HG03575 (cell line): Measurements from ENCODE around the gene DGKB.
"Not testable (repeated sequence)": the region's sequence is repeated elsewhere in the genome, so short reads cannot be mapped to it uniquely, and the experiment has no call there.

Experiments
- ATAC-seq: cut with Tn5 transposase; IDR thresholded peaks from one replicate; pipeline ENCODE4 v1.9.1; 2021; ENCODE audit not compliant: unreplicated experiment, insufficient number of reproducible peaks, low FRiP score; ENCODE audit errors: extremely low read depth

Gene DGKB

DNA sequence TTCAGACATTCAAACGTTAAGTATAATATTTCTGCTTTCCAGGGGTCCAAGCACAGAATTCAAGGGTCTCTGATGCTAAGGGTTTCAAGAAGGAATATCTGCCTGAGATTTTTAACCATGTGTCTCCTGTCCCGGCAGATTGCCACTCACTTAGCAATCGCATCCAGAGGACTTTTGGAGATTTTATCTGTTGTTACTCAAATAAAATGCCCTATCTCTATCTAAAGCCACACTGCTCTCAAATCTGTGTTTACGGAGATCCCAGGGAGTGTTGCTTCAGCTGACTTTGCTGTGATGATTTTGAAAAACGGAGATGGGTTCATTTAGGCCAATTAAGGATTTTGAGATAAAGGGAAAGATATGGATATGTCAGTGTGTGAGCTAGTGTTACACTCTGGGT, 359.9 kb downstream of the DGKB start:
- no peak for ATAC-seq

GRCh38 chr7:14521183-14521582, 381.4 kb downstream of the DGKB start:
- ATAC-seq = no peak

DNA sequence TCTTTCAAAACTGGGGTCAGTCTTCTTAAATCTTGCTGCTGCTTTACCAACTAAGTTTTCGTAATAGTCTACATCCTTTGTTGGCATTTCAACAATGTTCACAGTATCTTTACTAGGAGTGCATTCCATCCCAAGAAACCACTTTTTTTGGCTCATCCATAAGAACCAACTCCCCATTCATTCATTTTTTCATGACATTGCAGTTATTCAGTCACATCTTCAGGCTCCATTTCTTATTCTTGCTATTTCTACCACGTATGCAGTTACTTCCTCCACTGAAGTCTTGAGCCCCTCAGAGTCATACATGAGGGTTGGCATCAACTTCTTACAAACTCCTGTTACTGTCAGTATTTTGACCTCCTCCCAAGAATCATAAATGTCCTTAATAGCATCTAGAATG, 392.3 kb downstream of the DGKB start:
- ATAC-seq = no peak

- ATAC-seq = no peak
These were observed 394.9 kb downstream of the DGKB start for GRCh38 chr7:14507617-14508016.

- no peak for ATAC-seq
These were observed 396.6 kb downstream of the DGKB start for GRCh38 chr7:14505906-14506305.

GRCh38 chr7:14504134-14504533, 398.4 kb downstream of the DGKB start:
- no peak for ATAC-seq

DNA sequence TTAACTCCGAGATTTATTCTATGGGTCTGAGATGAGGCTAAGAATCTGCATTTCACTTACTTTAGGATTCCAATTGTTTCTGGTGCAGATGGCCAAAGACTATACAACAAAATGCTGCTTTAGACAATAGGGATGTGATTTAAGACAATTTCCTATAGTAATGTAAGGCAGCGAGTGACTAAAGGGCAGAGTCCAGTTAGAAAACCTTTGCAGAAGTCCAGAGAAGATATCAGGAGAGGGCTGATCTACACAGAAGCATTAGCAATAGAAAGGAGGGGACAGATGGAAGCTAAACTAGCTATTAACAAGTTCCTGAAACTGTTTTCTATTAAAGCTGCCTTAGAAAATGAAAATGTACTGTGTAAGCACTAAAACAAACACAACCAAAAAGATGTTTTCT, 398.9 kb downstream of the DGKB start:
- no peak for ATAC-seq

DNA sequence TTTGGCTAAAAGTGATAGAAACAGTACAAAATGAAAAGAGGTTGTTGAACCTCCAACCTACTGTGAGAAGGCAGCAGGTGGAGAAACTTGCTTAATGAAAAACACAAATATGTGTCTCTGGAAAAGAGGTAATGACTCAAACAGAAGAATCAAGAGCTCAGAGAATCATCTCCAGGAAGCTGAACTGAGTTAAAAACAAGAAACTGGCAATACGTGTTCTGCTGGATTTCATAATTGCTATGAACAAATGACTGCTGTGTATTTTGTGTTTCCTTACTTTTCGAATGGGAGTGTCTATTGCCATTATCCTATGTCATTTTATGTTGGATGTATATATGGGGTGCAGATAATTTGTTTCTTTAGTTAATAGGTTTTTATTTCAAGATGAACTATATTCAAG, 401.1 kb downstream of the DGKB start:
- no peak for ATAC-seq

DNA sequence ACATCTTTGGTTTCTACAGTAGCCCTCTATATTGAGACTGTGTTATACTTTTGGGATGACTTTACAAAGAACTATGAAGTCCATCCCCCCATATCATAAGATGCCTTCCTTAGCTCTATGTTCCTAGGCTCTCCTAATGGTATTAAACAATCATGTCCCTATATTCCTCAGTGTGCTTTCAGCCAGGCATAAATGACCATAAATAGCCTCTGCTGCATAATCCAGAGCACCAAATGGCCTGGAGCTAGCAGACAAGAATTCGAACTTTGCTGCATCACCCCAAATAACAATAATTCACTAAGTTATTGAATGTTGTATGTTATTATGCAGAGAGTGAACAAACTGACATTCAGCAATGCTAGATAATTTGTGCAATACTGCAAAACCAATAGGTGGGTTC, 405.2 kb downstream of the DGKB start:
- no peak for ATAC-seq

- ATAC-seq = no peak
These were observed 406.9 kb downstream of the DGKB start for GRCh38 chr7:14495633-14496032.

GRCh38 chr7:14487701-14488395, 414.7 kb downstream of the DGKB start:
- no peak for ATAC-seq

GRCh38 chr7:14483663-14484062, 418.9 kb downstream of the DGKB start:
- ATAC-seq = no peak

GRCh38 chr7:14480281-14480680, 422.3 kb downstream of the DGKB start:
- ATAC-seq = no peak

GRCh38 chr7:14478834-14479510, 423.6 kb downstream of the DGKB start:
- ATAC-seq = no peak

GRCh38 chr7:14461716-14462115, 440.8 kb downstream of the DGKB start:
- ATAC-seq = not testable (repeated sequence)

- not testable (repeated sequence) for ATAC-seq
These were observed 443.7 kb downstream of the DGKB start for GRCh38 chr7:14458846-14459245.

- ATAC-seq = no peak
These were observed 444.7 kb downstream of the DGKB start for GRCh38 chr7:14457568-14458453.

GRCh38 chr7:14449291-14449690, 453.3 kb downstream of the DGKB start:
- ATAC-seq = no peak

- ATAC-seq = no peak
These were observed 455.7 kb downstream of the DGKB start for GRCh38 chr7:14446829-14447228.

DNA sequence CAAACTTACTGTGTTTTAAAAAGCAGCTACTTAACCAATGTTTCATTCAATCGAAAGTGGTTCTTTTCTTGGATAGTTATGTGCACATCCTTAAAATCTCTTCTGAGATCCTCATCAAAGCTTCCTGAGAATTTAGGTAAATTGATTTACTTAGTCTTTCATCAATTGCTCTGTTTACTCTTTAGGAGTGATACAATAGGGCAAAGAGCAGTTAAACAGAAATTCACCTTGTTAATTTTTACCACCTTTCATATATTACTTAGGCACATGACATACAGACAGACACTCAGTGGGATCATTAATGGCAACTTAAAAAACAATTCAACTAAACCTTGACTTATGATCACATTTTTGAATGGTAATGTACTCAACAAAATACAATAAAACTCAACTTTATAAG, 456.3 kb downstream of the DGKB start:
- ATAC-seq = no peak
